ENCODE results near the gene MAP2K7. TPM values are rescaled to one million over a fixed set of nuclear protein-coding genes. Genes with fewer than 3 reads are reported as not detected.

Gene MAP2K7
- total RNA-seq: 10.0 and 17.1 TPM in 2 replicates

DNA sequence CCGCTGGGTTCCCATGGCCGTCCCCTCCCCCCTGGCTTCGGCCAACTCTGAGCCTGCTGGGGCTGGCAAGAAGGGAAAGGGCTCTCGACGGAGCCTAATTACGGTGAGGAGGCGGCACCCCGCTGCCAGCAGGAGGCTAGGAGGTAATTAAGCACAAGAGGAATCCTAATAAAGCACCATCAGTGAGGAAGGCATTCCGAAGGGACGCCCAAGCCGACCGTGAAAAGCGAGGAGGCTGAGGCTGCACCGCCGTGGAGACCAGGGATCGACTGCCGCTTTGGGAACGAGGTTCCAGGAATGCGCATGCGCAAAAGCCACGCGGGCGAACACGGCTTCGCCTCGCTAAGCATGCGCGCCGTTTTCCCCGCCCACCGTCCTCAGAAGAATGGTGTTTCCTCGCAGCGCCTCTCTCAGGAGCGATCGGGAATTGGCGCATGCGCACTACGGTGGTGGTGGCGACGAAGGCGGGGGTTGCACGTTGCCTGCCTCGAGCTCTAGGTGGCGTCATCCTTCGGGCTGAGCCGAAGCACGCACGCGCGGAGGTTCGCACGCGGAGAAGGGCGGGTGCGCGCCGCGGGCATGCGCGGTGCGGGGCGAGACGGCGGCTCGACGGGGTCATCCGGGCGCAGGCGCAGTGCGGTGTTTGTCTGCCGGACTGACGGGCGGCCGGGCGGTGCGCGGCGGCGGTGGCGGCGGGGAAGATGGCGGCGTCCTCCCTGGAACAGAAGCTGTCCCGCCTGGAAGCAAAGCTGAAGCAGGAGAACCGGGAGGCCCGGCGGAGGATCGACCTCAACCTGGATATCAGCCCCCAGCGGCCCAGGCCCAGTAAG lies at the start of gene MAP2K7:
MAP2K7 (plus strand) TSS at position 634 of the 830 bp plus-strand sequence; CDS start at position 702, 68 bp downstream.

DNA sequence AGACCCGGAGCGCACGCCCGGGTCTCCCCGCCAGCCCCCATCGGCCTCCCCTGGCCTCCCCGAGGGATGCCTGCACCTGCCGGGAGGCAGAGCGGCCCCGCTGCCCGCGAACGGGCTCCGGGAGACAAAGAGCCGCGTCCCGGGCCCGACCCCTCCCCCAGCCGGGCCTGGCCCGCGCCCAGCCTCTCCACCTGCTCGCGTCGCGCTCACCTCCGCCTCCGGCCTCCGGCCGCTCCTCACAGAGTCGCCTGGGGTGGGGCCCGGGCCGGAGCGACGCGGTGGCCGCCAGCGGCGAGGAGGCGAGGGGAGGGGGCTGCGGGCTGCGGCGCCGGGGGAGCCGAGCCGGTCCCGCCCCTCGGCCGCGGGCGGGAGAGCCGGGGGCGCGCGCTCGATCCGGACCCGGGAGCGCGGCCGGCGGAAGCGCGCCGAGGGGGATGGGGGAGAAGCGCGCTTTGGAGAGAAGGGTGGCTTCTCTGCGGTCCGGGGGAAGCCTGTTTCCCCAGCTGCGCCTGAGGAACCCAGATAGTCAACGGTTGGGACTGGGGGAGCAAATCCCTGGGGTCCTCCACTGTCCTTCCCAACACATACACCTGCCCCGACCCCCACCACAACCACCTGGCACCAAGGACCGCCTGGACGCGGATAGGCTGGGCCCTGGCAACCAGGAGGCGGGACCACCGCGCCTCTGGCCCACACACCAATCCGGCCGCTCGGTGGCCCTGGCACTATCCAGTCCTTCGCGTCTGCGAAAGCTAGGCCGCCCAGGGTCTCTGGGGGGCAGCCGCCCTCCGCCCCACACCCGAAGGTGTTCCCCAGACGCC lies 29.4 kb upstream of the MAP2K7 start, which contains the start of gene PRR36:
PRR36 (minus strand) TSS at position 315 of the 821 bp plus-strand sequence. CDS start 701 bp downstream, outside the sequence.

GRCh38 chr19:7888145-7888825 lies 15.4 kb upstream of the MAP2K7 start, which contains the start of gene LRRC8E:
Gene LRRC8E (plus strand): TSS chr19:7888510. CDS start chr19:7895604, 7,094 bp downstream.

GRCh38 chr19:7914598-7915045 lies 10.9 kb downstream of the MAP2K7 start, which contains the start of gene TGFBR3L:
Gene TGFBR3L (plus strand): TSS chr19:7914830.

DNA sequence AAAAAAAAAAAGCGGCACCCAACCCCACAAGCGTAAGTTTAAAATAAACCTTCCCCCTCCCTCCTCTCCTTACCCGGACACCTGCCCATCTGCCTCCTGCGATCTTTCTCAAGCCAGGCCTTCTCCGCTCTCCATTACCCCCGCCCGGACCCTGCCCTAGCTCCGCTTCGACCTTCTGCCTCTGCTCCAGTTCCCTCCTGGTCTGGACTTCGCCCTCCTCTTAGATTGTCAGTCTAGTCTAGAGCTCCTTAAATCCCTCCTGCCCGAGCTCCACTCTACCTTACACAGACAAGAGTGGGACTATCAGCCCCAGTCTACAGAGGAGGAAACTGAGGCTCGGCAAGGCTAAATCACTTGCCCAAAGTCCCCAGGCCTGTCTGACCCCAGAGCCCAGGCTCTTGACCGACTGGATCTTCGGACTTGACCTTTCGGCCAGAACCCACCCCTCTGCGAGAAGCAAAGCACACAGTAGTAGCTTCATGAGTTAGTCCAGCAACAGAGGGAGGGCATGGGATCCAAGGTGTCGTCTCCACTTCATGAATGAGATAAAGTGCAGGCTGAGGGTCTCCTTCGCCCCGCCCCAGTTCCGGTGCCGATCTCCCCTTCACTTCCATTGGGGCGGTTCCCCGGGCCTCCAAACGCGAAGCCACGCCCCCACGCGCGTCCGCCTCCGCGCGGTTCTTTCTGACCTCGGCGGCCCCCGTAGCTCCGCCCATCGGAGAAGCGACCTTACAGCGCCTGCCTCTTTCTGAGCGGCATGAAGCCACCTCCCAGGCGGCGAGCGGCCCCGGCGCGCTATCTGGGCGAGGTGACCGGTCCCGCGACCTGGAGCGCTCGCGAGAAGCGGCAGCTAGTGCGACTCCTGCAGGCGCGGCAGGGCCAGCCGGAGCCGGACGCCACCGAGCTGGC lies 16.2 kb downstream of the MAP2K7 start, which contains the start of gene SNAPC2:
SNAPC2 (plus strand) TSS at position 729 of the 909 bp plus-strand sequence; CDS start at position 758, 29 bp downstream.

DNA sequence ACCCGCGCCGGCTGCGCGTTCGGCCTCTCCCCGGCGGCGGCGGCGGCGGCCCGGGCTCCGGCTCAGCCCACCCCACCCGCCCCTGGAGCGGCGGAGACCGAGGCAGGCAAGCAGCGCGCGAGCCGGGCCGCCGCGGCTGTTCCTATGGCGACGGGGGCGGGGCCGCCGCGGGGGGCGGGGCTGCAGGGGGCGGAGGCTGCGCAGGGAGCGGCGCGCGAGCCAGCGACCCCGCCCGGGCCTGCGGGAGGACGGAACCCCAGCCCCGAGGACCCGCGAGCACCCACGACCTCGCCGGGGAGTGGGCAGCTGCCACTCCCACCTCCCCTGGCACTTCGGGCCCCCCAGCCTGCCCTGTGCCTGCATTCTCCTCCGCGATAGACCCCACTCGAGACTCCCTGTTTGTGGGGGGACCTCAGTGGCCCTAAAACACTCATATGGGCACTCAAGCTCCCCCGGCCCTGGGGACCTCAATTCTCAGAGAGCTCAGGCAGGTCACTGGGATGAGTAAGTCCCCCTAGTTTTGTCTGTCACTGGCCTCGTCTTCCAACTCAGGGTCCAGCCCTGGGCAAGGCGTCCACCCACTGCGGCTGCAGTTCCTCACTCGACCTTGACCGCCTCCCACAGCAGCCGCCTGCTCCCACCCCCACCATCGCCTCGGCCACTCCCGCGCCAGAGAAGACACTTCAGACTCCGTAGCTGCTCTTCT lies 22.5 kb downstream of the MAP2K7 start, which contains the start of gene CTXN1:
CTXN1 (minus strand) TSS at position 115 of the 706 bp plus-strand sequence. CDS start 597 bp downstream, outside the sequence.

DNA sequence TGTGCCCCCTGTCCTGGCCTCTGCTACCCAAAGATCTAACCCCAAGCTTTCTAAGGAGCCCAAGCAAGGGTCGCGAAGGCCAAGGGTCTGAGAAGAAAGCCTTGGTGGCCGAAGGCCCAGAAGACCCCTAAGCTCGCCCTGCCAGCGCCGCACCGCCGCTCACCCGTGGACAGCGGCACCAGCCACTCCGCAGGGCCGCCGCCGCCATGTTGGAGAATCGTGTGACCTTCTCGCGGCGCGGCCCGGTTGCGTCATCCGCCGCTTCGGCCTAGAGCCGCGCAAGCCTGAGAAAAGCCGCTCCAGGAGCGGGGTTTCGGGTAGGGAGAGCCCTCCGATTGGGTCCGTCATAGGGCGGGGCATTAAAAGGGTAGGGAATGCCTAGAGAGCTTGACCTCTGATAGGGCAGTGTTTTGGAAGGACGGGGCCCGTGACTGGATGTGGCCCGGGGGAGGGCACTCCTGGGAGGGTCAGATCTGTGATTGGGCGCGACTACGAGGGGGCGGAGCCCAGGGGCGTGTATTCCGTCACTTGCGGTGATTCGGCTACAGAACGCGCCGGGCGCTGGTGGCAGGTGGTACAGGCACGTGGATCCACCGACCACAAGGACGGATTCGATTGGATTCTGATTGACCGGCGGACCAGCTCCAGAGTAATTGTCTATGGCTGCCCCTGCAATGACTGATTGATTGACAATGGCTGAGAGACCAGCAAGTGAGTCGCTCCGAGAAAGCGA lies 39.9 kb downstream of the MAP2K7 start, which contains the start of gene TIMM44:
TIMM44 (minus strand) TSS at position 223 of the 733 bp plus-strand sequence; CDS start at position 208, 15 bp downstream.

Other genes starting within 250 kb of the MAP2K7 start
- not detected in 2 replicates for gene RETN, start 234.8 kb upstream of the MAP2K7 start, total RNA-seq
- not detected in 2 replicates for gene MCEMP1, start 226.8 kb upstream of the MAP2K7 start, total RNA-seq
- gene TRAPPC5, start 223.0 kb upstream of the MAP2K7 start, total RNA-seq: 112 and 152 TPM in 2 replicates
- not detected in 2 replicates for gene FCER2, start 201.7 kb upstream of the MAP2K7 start, total RNA-seq
- not detected in 2 replicates for gene CLEC4G, start 171.8 kb upstream of the MAP2K7 start, total RNA-seq
- gene CD209, start 156.3 kb upstream of the MAP2K7 start, total RNA-seq: not detected in 2 replicates
- not detected in 2 replicates for gene CLEC4M, start 140.6 kb upstream of the MAP2K7 start, total RNA-seq
- 13.8 and 15.0 TPM in 2 replicates for gene EVI5L, start 73.7 kb upstream of the MAP2K7 start, total RNA-seq
- gene PRR36, start 29.5 kb upstream of the MAP2K7 start, total RNA-seq: not detected in 2 replicates
- gene LRRC8E, start 15.4 kb upstream of the MAP2K7 start, total RNA-seq: 3.5 and 5.7 TPM in 2 replicates
- gene TGFBR3L, start 11.0 kb downstream of the MAP2K7 start, total RNA-seq: 6.3 and 8.9 TPM in 2 replicates
- gene SNAPC2, start 16.5 kb downstream of the MAP2K7 start, total RNA-seq: 46.0 and 47.4 TPM in 2 replicates
- 4.3 and 7.1 TPM in 2 replicates for gene CTXN1, start 22.3 kb downstream of the MAP2K7 start, total RNA-seq
- gene TIMM44, start 39.8 kb downstream of the MAP2K7 start, total RNA-seq: 48.3 and 50.6 TPM in 2 replicates
- gene ELAVL1, start 101.8 kb downstream of the MAP2K7 start, total RNA-seq: 51.3 and 54.5 TPM in 2 replicates
- not detected in 2 replicates for gene CCL25, start 148.9 kb downstream of the MAP2K7 start, total RNA-seq
- gene FBN3, start 245.7 kb downstream of the MAP2K7 start, total RNA-seq: not detected in 2 replicates